Measurements from ENCODE around the gene DOCK9.

- TF ChIP-seq CTCF (conservative IDR thresholded peaks at IDR 0.05 in 1 of 2, IDR thresholded peaks at IDR 0.05 in 1 of 2; ENCODE audit: extremely low read depth in 1 of 2, insufficient read depth in 1 of 2, low read depth in 1 of 2, low read length in 2 of 2): no peak
- TF ChIP-seq EZH2 (IDR thresholded peaks at IDR 0.05; ENCODE audit: borderline replicate concordance, low read length): no peak
Measured at GRCh38 chr13:98782654-98783053, 195.2 kb downstream of the DOCK9 start.

Data from mammary epithelial cell (primary cell).